OCI-LY3 (cell line): Measurements from ENCODE around the gene EPHB1.
"Not testable (repeated sequence)": the region's sequence is repeated elsewhere in the genome, so short reads cannot be mapped to it uniquely, and the experiment has no call there.

Source experiments
- H2AFZ ChIP-seq: fragments of 200-600, 300-600 bp; shearing (Covaris generic); 2 replicates; pipeline ENCODE4 v1.6.0; 2014; ENCODE audit warnings: antibody characterized with exemption, low read depth, low read length
- H3K27ac ChIP-seq: fragments of 200-600, 300-600 bp; sonication (generic); 2 replicates; pipeline ENCODE4 v1.5.1; 2014; ENCODE audit warnings: mild to moderate bottlenecking, low read length, moderate library complexity, mixed read lengths
- H3K27me3 ChIP-seq: fragments of 200-600, 300-600 bp; sonication (generic); 2 replicates; pipeline ENCODE4 v1.6.1; 2014; ENCODE audit warnings: low read depth, low read length, mixed read lengths
- H3K36me3 ChIP-seq: fragments of 200-600, 300-600 bp; sonication (generic); replicated peaks from 2 replicates; pipeline ENCODE3; 2014; ENCODE audit warnings: low read depth, low read length, mixed read lengths
- H3K4me1 ChIP-seq: fragments of 300-600, 200-600 bp; sonication (generic); 2 replicates; pipeline ENCODE4 v1.6.1; 2014; ENCODE audit warnings: low read length, mixed read lengths
- H3K4me2 ChIP-seq: fragments of 200-600, 300-600 bp; sonication (generic); 2 replicates; pipeline ENCODE4 v1.6.1; 2014; ENCODE audit warnings: low read length, mixed read lengths
- H3K4me3 ChIP-seq: fragments of 300-600, 200-600 bp; sonication (generic); 2 replicates; pipeline ENCODE4 v1.5.1; 2014; ENCODE audit warnings: antibody characterized with exemption, mild to moderate bottlenecking, low read length, moderate library complexity
- H3K79me2 ChIP-seq: fragments of 300-600, 200-600 bp; shearing (Covaris generic); 2 replicates; pipeline ENCODE4 v1.6.1; 2014; ENCODE audit warnings: mild to moderate bottlenecking, low read length, mixed read lengths
- H3K9ac ChIP-seq: fragments of 300-600, 200-600 bp; shearing (Covaris generic); 2 replicates; pipeline ENCODE4 v1.6.0; 2014; ENCODE audit warnings: mild to moderate bottlenecking, low read length, moderate library complexity
- H3K9me3 ChIP-seq: fragments of 200-600, 300-600 bp; shearing (Covaris generic); 2 replicates; pipeline ENCODE4 v1.6.1; 2014; ENCODE audit warnings: low read length, mixed read lengths; ENCODE audit not compliant: insufficient read depth
- H4K20me1 ChIP-seq: fragments of 200-600, 300-600 bp; sonication (generic); 2 replicates; pipeline ENCODE4 v1.6.1; 2016; ENCODE audit warnings: low read length, mixed read lengths; ENCODE audit not compliant: insufficient read depth
- EZH2phosphoT487 ChIP-seq: fragments of 200-600 bp; shearing (Covaris generic); IDR thresholded peaks from 2 replicates; pipeline ENCODE4 v1.6.1; 2018; ENCODE audit warnings: antibody characterized with exemption, mixed run types, low read depth
- TF ChIP-seq, protein P1 (sequence below): fragments of 200-600, 300-600 bp; sonication (generic); IDR thresholded peaks from 2 replicates; pipeline ENCODE4 v1.5.1; 2014; ENCODE audit warnings: antibody characterized with exemption, low read length, low read depth

EPHB1 gene

GRCh38 chr3:134993011-134993410, 198.0 kb downstream of the EPHB1 start:
- Histone ChIP-seq H2AFZ (no peak overlapping the region), H3K27ac (no peak overlapping the region), H3K9ac (no peak overlapping the region), H3K4me2 (no peak overlapping the region), H3K36me3 (peaks cover 47% of the 10 kb centered on the region), H3K79me2 (peaks cover 90% of the 10 kb centered on the region), H3K27me3 (no peaks in the 10 kb centered on the region), H3K9me3 (no peaks in the 10 kb centered on the region), H3K4me1 (peaks cover 19% of the 10 kb centered on the region), H4K20me1 (peaks cover 91% of the 10 kb centered on the region), H3K4me3 (no peak overlapping the region)
- no peak for TF ChIP-seq EZH2phosphoT487
- TF ChIP-seq, protein P1, sequence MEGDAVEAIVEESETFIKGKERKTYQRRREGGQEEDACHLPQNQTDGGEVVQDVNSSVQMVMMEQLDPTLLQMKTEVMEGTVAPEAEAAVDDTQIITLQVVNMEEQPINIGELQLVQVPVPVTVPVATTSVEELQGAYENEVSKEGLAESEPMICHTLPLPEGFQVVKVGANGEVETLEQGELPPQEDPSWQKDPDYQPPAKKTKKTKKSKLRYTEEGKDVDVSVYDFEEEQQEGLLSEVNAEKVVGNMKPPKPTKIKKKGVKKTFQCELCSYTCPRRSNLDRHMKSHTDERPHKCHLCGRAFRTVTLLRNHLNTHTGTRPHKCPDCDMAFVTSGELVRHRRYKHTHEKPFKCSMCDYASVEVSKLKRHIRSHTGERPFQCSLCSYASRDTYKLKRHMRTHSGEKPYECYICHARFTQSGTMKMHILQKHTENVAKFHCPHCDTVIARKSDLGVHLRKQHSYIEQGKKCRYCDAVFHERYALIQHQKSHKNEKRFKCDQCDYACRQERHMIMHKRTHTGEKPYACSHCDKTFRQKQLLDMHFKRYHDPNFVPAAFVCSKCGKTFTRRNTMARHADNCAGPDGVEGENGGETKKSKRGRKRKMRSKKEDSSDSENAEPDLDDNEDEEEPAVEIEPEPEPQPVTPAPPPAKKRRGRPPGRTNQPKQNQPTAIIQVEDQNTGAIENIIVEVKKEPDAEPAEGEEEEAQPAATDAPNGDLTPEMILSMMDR, result no peak

DNA sequence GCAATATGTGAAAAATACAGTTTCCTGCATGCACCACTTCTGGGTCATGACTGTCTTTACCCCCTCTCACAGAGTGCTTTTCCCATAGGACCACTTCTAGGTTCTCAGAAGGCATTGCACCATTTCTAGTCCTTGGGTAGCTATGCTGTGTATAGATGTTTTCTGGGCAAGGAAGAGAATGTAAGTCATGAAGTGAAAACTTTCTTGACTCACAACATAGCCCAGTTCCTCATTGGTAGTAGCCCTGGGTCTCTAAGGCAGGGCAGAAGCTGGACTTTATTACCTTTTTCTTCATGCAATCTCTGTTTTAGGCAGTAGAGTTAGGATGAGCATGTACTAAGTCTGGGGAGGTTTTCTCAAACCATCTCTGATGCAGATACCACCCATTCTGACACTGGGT, 203.1 kb downstream of the EPHB1 start:
- no peak overlapping the region for H2AFZ ChIP-seq
- H3K9ac ChIP-seq, result no peak overlapping the region
- no peaks in the 10 kb centered on the region for H3K9me3 ChIP-seq
- H3K36me3 ChIP-seq, result peaks cover 59% of the 10 kb centered on the region
- H3K4me2 ChIP-seq, result no peak overlapping the region
- H3K27me3 ChIP-seq, result no peaks in the 10 kb centered on the region
- H3K4me3 ChIP-seq, result no peak overlapping the region
- peaks cover 86% of the 10 kb centered on the region for H3K79me2 ChIP-seq
- H3K27ac ChIP-seq, result peak overlapping the region; percentile 17; the same call in 1 of the 2 replicates
- H3K4me1 ChIP-seq, result peaks cover 17% of the 10 kb centered on the region
- TF ChIP-seq, protein P1, result no peak
- TF ChIP-seq EZH2phosphoT487, result no peak
- H4K20me1 ChIP-seq, result peaks cover 84% of the 10 kb centered on the region

DNA sequence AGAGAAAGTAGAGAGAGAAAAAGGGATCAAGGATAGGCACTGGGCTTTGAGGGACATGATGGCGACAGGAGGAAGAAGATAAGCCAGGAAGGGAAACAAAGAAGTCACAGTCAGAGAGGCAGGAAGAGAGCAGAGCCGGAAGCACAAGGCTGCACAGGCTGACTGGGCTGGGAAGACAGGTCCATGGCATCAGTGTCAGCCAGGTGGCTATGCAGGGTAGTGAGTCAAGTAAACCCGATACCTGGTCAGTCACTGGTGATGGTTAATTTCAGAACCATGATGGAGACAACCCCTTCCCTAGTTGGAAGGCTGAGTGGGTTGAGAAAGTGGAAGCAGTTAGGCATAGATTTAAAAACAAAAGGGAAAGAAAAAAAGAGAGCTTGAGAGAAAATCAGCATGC, 203.8 kb downstream of the EPHB1 start:
- Histone ChIP-seq H3K4me2 (no peak overlapping the region), H3K9ac (no peak overlapping the region), H3K27me3 (no peaks in the 10 kb centered on the region), H3K36me3 (peaks cover 55% of the 10 kb centered on the region), H3K9me3 (no peaks in the 10 kb centered on the region), H3K79me2 (peaks cover 79% of the 10 kb centered on the region), H3K27ac (no peak overlapping the region), H3K4me3 (no peak overlapping the region), H4K20me1 (peaks cover 77% of the 10 kb centered on the region), H3K4me1 (peaks cover 17% of the 10 kb centered on the region), H2AFZ (no peak overlapping the region)
- TF ChIP-seq EZH2phosphoT487, result no peak
- TF ChIP-seq, protein P1, result no peak

DNA sequence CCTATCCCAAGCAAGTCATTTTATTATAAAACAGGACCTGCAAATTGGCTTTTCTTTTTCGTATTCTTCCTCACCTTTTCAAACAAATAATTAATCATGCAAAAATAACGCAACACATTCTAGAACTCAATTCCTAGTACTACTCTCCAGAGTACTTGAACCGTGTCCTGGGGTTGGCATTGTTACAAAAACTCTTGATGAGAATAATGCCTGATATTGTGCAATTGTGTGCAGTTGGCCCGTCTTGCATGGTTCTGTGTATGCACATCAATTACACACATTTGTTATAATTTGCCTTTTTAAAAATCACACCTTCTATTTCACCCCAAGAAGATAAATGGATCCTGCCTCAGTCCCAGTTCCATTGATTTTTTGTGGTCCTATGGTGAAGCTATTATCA, 205.4 kb downstream of the EPHB1 start:
- no peak overlapping the region for H3K9ac ChIP-seq
- H3K9me3 ChIP-seq, result no peaks in the 10 kb centered on the region
- TF ChIP-seq, protein P1, result no peak
- peaks cover 63% of the 10 kb centered on the region for H4K20me1 ChIP-seq
- H3K4me2 ChIP-seq, result no peak overlapping the region
- peaks cover 17% of the 10 kb centered on the region for H3K4me1 ChIP-seq
- H3K27me3 ChIP-seq, result no peaks in the 10 kb centered on the region
- H3K27ac ChIP-seq, result no peak overlapping the region
- H3K79me2 ChIP-seq, result peaks cover 64% of the 10 kb centered on the region
- H3K4me3 ChIP-seq, result no peak overlapping the region
- H3K36me3 ChIP-seq, result peaks cover 49% of the 10 kb centered on the region
- no peak overlapping the region for H2AFZ ChIP-seq

GRCh38 chr3:135005616-135006015, 210.6 kb downstream of the EPHB1 start:
- not testable (repeated sequence) for H3K4me3 ChIP-seq, H3K9me3 ChIP-seq, H2AFZ ChIP-seq, H3K4me2 ChIP-seq, H3K4me1 ChIP-seq, H3K27me3 ChIP-seq, H3K9ac ChIP-seq, H3K27ac ChIP-seq
- peaks cover 33% of the 10 kb centered on the region for H3K36me3 ChIP-seq
- H3K79me2 ChIP-seq, result peaks cover 60% of the 10 kb centered on the region
- peaks cover 59% of the 10 kb centered on the region for H4K20me1 ChIP-seq
